ENCODE measurements around the gene AIF1.
"Not testable (repeated sequence)": the region's sequence is repeated elsewhere in the genome, so short reads cannot be mapped to it uniquely, and the experiment has no call there.

The AIF1 gene

GRCh38 chr6:31586599-31587281, 28.3 kb upstream of the AIF1 start:
- in situ Hi-C loops (cut with HindIII; ENCODE audit: low pct_unique_long_range_greater_than_20kb, low sequenced_read_pairs) = no loop called here
- no peak for TF ChIP-seq JUND (IDR thresholded peaks at IDR 0.05; ENCODE audit: low read depth)
- no peak for DNase-seq (ENCODE audit: low read depth in 1 of 2, low spot score in 1 of 2)

DNA sequence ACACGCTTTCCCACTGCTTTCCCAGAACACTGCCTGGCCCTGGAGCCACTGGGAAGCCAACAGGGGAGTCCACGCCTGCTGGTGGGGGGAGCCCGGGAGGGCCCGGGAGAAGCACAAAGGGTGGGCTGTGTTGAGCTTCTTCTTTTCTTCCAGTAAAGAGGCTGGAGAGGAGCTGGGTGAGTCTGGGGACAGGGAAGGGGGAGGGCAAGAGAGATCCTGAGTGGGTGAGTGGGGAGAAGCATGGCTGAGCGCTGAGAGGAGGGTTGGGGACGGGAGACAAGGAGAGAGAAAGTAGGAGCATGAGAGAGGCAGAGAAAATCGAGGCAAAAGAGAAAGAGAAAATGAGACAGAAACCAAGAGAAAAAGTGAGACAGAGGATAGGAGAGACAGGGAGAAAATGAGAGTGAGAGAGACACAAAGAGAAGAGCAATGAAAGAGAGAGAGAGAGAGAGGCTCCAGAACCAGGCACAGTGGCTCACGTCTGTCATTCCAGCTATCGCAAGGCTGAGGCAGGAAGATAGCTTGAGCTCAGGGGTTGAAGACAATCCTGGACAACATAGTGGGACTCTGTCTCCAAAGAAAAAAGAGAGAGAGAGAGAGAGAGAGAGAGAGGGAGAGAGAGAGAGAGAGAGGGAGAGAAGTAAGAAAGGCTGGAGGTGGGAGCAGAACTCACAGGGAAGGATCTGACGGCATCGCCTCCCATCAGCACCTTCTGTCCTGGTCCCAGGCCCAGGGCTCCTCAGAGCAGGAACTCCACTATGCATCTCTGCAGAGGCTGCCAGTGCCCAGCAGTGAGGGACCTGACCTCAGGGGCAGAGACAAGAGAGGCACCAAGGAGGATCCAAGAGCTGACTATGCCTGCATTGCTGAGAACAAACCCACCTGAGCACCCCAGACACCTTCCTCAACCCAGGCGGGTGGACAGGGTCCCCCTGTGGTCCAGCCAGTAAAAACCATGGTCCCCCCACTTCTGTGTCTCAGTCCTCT, 26.9 kb upstream of the AIF1 start:
- DNase-seq (ENCODE audit: low read depth in 1 of 2, low spot score in 1 of 2) = no peak
- in situ Hi-C loops (cut with HindIII; ENCODE audit: low pct_unique_long_range_greater_than_20kb, low sequenced_read_pairs) = no loop called here
- no peak for TF ChIP-seq JUND (IDR thresholded peaks at IDR 0.05; ENCODE audit: low read depth)

DNA sequence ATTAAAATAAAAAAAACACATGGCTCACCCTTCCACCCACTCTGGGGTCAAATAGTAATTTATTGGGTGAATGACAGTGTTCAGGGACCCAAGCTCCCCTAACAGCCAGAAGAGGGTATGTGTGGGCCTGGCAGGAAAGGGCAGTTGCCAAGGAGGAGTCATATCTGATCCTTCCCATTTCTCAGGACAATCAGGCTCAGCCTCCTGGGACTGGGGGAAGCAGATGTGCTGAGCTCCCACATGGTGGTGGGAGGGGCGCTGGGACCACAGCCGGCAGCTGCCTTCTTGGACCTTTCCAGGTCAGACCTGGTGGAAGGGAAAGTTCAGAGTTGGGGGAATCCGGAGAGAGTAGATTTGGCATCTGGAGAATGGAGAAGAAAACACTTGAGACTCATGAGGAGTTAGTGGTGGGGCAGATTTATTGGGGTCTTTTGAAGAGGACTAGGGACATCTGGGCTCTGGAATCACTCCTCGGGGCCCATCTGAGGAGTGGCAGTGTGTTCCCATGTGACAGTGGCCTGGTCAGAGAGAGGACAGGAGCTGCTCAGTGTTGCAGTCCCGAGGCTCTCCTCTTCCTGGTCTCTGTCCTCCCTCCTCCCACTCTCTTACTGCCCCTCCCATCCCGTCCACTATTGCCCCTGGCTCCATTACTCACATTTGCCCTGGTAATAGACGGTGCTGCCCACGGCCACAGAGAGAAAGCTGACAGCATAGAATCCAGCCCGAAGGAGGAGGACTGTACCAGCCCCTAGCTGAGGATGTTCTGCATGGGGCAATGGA, 26.0 kb upstream of the AIF1 start:
- no peak for TF ChIP-seq JUND (IDR thresholded peaks at IDR 0.05; ENCODE audit: low read depth)
- in situ Hi-C loops (cut with HindIII; ENCODE audit: low pct_unique_long_range_greater_than_20kb, low sequenced_read_pairs) = no loop called here

GRCh38 chr6:31590691-31591090, 24.3 kb upstream of the AIF1 start:
- in situ Hi-C loops (cut with HindIII; ENCODE audit: low pct_unique_long_range_greater_than_20kb, low sequenced_read_pairs); DNase-seq (ENCODE audit: low read depth in 1 of 2, low spot score in 1 of 2): not testable (repeated sequence)

More for the DNA sequence above, 26.0 kb upstream of the AIF1 start:
- DNase-seq (ENCODE audit: low read depth in 1 of 2, low spot score in 1 of 2) = no peak

GRCh38 chr6:31592396-31592771, 22.6 kb upstream of the AIF1 start:
- in situ Hi-C loops (cut with HindIII; ENCODE audit: low pct_unique_long_range_greater_than_20kb, low sequenced_read_pairs) = no loop called here

DNA sequence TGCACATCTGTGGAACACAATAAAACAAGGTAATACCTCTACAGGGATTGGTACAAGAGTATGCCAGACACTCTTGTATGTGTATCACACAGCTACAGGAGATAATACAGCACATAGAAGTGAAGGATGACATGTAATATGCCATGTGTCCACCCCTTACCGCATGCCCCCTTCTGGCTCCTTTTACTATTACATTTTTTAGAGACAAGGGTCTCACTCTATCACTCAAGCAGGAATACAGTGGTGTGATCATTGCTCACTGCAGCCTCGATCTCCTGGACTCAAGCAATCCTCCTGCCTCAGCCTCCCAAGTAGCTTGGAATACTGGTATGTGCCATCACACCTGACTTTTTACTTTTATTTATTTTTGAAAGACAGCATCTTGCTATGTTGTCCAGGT, 18.0 kb upstream of the AIF1 start:
- peak in 1 of 2 experiments; percentile 54 for DNase-seq (ENCODE audit: low read depth in 1 of 2, low spot score in 1 of 2)
- in situ Hi-C loops (cut with HindIII; ENCODE audit: low pct_unique_long_range_greater_than_20kb, low sequenced_read_pairs) = no loop called here
- no peak for TF ChIP-seq JUND (IDR thresholded peaks at IDR 0.05; ENCODE audit: low read depth)

More at GRCh38 chr6:31592396-31592771, 22.6 kb upstream of the AIF1 start:
- DNase-seq (ENCODE audit: low read depth in 1 of 2, low spot score in 1 of 2) = no peak
- TF ChIP-seq JUND (IDR thresholded peaks at IDR 0.05; ENCODE audit: low read depth) = no peak

- in situ Hi-C loops (cut with HindIII; ENCODE audit: low pct_unique_long_range_greater_than_20kb, low sequenced_read_pairs) = no loop called here
- DNase-seq (ENCODE audit: low read depth in 1 of 2, low spot score in 1 of 2) = no peak
- no peak for TF ChIP-seq JUND (IDR thresholded peaks at IDR 0.05; ENCODE audit: low read depth)
These were observed 7.7 kb upstream of the AIF1 start for GRCh38 chr6:31607317-31607716.

GRCh38 chr6:31609519-31610406, 5.3 kb upstream of the AIF1 start:
- no peak for DNase-seq (ENCODE audit: low read depth in 1 of 2, low spot score in 1 of 2)
- in situ Hi-C loops (cut with HindIII; ENCODE audit: low pct_unique_long_range_greater_than_20kb, low sequenced_read_pairs) = no loop called here
- no peak for TF ChIP-seq JUND (IDR thresholded peaks at IDR 0.05; ENCODE audit: low read depth)

DNA sequence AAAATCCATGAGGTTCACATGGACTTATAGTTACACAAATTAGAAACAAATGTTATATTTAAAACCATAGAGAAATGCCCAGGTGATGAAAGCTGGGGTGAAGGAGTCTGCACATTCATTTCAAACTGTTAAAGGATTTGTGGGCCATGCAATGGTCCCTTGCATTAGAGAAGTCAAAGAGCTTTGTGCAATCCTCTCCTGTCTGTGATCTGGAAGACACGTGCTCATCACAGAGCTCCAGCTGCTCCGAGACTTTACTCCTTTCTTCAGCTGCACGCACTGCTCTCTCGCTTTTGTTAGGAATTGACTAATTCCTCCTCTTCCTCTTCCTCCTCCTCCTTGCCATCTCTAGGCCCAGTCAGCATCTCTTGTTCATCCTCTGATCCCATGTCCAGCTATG, 4.1 kb upstream of the AIF1 start:
- TF ChIP-seq JUND (IDR thresholded peaks at IDR 0.05; ENCODE audit: low read depth) = no peak
- DNase-seq (ENCODE audit: low read depth in 1 of 2, low spot score in 1 of 2) = no peak
- in situ Hi-C loops (cut with HindIII; ENCODE audit: low pct_unique_long_range_greater_than_20kb, low sequenced_read_pairs) = no loop called here

- TF ChIP-seq JUND (IDR thresholded peaks at IDR 0.05; ENCODE audit: low read depth) = no peak
- no peak for DNase-seq (ENCODE audit: low read depth in 1 of 2, low spot score in 1 of 2)
- in situ Hi-C loops (cut with HindIII; ENCODE audit: low pct_unique_long_range_greater_than_20kb, low sequenced_read_pairs) = no loop called here
These were observed 887 bp upstream of the AIF1 start for GRCh38 chr6:31614075-31614619.

GRCh38 chr6:31615748-31616147, 714 bp downstream of the AIF1 start:
- in situ Hi-C loops (cut with HindIII; ENCODE audit: low pct_unique_long_range_greater_than_20kb, low sequenced_read_pairs) = no loop called here
- no peak for DNase-seq (ENCODE audit: low read depth in 1 of 2, low spot score in 1 of 2)
- TF ChIP-seq JUND (IDR thresholded peaks at IDR 0.05; ENCODE audit: low read depth) = no peak

All from T47D (cell line).